ENCODE results near the gene SMIM36. TPM values are rescaled to one million over a fixed set of nuclear protein-coding genes. Genes with fewer than 3 reads are reported as not detected.

The SMIM36 gene
- total and polyA plus RNA-seq, 10 of the 15 experiments (the other 5 are each of a cell fraction or from before 2014, with no cell fraction given) = not detected

- SMC1A ChIA-PET (ENCODE audit: uncharacterized antibody, unreplicated experiment) = interaction anchor here (1.2 to 1.6 kb wide), 3 partner anchors 8 to 35 kb away, joined by 3 to 4 read pairs (median 4); no protein-coding TSS in a partner anchor
- no peak overlapping the region for H2AFZ ChIP-seq (ENCODE audit: control insufficient read depth, low read depth, low read length)
- H3K4me3 ChIP-seq = no peak overlapping the region
- no peaks in the 10 kb centered on the region for H3K79me2 ChIP-seq (ENCODE audit: control insufficient read depth, insufficient read depth, low read length)
- no TSS peak for BruUV-seq (replicated peaks)
- RAD21 ChIA-PET (ENCODE audit: unreplicated experiment) = interaction anchor here (1.1 kb wide), 1 partner anchor 36 kb away, joined by 3 read pairs; no protein-coding TSS in a partner anchor
- DNase-seq (ENCODE audit: low read depth, low spot score) (no peak), ATAC-seq (no peak), FAIRE-seq (no peak)
- H3K4me2 ChIP-seq (ENCODE audit: control insufficient read depth, insufficient read depth) = no peak overlapping the region
- H3K27me3 ChIP-seq (replicated peaks in 1 of 2; ENCODE audit: control insufficient read depth in 2 of 2, insufficient read depth in 2 of 2, low read length in 1 of 2) = no peaks in the 10 kb centered on the region
- no peaks in the 10 kb centered on the region for H4K20me1 ChIP-seq (ENCODE audit: control insufficient read depth, insufficient read depth)
- intact Hi-C loops (cut with micrococcal nuclease; ENCODE audit: unreplicated experiment) (no loop called here), in situ Hi-C loops (cut with MboI) (no loop called here)
- no peak overlapping the region for H3K27ac ChIP-seq (ENCODE audit: control insufficient read depth, insufficient read depth)
- H3K4me1 ChIP-seq (ENCODE audit: control insufficient read depth, insufficient read depth, low read length) = peaks cover 3% of the 10 kb centered on the region; the same call in 1 of the 2 replicates
- WGBS (ENCODE audit: insufficient coverage, insufficient replicate concordance, low lambda C conversion rate, missing lambda C conversion rate) = 43% methylated on average over 1 of the region's 1 CpG
- no peak overlapping the region for H3K9ac ChIP-seq (ENCODE audit: control insufficient read depth, insufficient read depth, low read length)
- no peak for TF ChIP-seq KAT2A (conservative IDR thresholded peaks at IDR 0.05; ENCODE audit: control insufficient read depth, low read depth, low read length)
- TF ChIP-seq BCL11A (IDR thresholded peaks at IDR 0.05; ENCODE audit: low read depth, low read length) = no peak
- no peak for TF ChIP-seq E4F1 (IDR thresholded peaks at IDR 0.05; ENCODE audit: borderline replicate concordance, partially characterized antibody)
- no peak for TF ChIP-seq PRDM15 (CRISPR knock-in tag; IDR thresholded peaks at IDR 0.05)
- no peak for TF ChIP-seq IRF5 (IDR thresholded peaks at IDR 0.05; ENCODE audit: borderline replicate concordance)
- TF ChIP-seq SMC3 (IDR thresholded peaks at IDR 0.05; ENCODE audit: borderline replicate concordance, low read length) = no peak
- CTCF ChIA-PET = no interaction called here
- H3K36me3 ChIP-seq (ENCODE audit: control insufficient read depth in 2 of 2, insufficient read depth in 2 of 2, low read length in 1 of 2) = no peaks in the 10 kb centered on the region
- POLR2A ChIA-PET = interaction anchor here (0.6 kb wide), 1 partner anchor 46 kb away, joined by 4 read pairs; no protein-coding TSS in a partner anchor
- H3K9me3 ChIP-seq (replicated peaks; ENCODE audit: control insufficient read depth, insufficient read depth, low read length) = no peaks in the 10 kb centered on the region
These were observed 60.0 kb downstream of the SMIM36 start for GRCh38 chr17:55451203-55451641.
